GDM1 (cell line): ENCODE results near the gene LPCAT3.

ENCODE experiments used
- DNase-seq: peaks from one replicate; lab custom pipeline; 2025; lab: John Stamatoyannopoulos, UW

LPCAT3 gene

DNA sequence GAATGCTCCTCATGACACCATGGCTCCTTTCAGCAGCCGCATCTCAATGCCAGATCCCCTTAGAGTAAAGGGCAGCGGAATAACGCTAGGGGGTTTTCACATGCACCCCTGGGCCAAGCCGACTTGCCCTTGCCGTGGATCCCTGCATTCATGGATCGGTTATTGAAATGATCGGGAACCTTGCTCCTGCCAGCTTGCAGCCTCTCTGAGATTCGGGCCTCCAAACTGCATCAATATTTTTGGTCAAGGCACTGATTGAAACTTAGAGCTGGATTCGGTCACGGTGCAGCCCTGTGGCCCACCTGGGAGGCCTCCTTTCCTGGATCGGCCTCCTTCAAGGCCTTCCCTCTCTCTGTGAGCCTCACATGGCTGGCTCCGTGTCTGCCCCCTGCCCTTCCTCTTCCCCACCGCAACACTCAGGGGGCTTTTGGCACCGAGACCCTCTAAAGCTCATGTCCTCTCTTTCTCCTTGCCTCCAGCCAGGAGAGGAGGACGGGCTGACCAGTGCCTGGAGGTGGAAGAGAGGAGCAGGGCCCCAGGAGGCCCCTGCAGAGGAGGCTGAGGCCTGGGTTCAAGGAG is 65.3 kb downstream of the LPCAT3 start:
- no peak for DNase-seq

DNA sequence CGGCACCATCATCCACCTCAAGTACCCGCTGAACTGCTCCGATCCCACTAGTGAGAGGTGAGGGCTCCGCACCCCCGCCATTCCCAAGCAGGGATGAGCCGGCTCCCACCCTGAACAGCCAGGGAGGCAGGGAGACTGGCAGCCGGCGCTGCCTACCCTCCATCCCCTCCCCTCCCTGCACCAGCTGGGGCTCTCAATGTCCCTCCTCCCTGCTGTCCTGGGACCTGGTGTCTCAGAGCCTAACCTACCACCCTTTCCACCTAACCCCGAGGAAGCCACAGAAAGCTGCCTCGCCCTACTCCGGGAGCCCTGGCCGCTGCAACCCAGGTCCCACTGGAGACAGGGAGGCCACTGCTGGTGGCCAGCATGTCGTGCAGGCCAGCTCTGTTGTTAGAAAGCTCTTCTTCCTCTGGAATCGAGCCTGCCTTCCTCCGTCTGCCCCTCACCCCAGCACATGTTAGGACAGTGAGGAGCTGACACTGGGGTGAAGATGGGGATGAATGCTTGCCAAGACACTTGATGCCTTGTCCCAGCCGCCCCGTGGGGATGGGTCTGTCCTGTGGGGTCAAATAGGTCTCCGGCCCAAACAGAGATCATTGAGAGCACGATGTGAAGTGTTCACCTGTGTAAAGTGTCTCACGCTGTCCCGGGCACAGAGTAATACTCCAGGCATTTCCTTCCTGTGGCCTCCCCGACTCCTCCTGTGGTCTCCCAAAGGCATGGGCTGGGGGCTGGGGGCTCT is 66.0 kb downstream of the LPCAT3 start:
- DNase-seq, result no peak

DNA sequence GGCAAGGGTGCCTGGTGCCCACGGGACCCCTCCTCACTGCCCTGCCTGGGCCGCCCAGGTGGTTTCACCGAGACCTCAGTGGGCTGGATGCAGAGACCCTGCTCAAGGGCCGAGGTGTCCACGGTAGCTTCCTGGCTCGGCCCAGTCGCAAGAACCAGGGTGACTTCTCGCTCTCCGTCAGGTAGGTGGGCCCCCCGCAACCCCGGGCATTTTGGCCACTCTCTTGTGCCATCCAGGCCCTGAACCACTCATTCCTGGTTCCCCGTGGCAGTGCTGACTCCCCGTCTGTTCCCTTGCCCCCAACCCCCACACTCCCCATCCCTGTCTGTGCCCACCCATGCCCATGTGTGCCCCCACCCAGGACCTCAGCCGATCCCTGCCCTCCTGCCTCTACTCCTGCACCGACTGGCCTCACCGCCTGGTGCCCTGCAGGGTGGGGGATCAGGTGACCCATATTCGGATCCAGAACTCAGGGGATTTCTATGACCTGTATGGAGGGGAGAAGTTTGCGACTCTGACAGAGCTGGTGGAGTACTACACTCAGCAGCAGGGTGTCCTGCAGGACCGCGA is 66.6 kb downstream of the LPCAT3 start:
- DNase-seq, result no peak

DNA sequence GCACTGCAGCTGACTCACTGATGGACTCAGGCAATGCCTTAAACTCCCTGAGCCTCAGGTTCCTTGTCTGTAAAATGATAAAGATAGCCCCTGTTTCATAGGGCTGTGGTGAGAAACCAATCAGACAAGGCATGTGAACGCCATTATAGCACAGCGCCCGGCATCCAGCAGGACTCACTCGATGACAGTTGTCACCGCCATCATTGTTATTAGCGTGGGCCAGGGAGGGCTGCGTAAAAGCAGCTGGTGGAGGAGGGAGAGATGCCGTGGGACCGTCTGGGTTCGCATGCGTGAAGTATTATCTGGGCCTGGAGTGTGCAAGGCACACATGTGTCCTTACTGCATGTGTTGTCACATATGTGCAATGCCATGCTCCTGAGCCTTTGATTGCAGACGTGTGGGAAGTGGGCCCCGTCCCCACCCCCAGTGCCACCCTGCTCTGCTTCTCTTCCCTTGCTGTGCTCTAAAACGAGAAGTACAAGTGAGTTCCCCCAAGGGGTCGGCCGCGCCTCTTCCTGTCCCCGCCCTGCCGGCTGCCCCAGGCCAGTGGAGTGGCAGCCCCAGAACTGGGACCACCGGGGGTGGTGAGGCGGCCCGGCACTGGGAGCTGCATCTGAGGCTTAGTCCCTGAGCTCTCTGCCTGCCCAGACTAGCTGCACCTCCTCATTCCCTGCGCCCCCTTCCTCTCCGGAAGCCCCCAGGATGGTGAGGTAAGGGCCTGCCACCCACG is 67.3 kb downstream of the LPCAT3 start, which contains the start of gene PTPN6:
TSS of gene PTPN6 (plus strand) at position 546 of the 730 bp plus-strand sequence. CDS start at position 703, 157 bp downstream.
- DNase-seq, result peak; percentile 83

DNA sequence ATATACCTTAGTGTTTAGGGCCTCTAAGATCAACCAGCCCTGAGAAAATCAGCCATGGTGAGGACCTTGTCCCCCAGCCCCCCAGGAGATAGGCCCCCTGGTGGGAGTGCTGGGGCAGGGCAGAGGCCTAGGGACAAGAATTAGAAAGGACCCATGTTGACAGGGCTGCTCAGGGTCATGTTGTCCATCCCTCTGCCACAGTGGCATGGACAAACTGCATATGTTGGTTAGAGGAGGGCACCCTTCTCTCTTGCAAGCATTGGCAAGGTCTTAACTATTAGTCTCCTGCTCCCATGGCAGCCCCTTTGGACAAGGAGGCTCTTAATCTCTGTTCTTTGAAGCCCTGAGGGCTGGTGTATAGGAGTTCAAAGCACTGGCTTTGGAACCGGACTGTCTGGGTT is 67.9 kb downstream of the LPCAT3 start:
- DNase-seq, result no peak

DNA sequence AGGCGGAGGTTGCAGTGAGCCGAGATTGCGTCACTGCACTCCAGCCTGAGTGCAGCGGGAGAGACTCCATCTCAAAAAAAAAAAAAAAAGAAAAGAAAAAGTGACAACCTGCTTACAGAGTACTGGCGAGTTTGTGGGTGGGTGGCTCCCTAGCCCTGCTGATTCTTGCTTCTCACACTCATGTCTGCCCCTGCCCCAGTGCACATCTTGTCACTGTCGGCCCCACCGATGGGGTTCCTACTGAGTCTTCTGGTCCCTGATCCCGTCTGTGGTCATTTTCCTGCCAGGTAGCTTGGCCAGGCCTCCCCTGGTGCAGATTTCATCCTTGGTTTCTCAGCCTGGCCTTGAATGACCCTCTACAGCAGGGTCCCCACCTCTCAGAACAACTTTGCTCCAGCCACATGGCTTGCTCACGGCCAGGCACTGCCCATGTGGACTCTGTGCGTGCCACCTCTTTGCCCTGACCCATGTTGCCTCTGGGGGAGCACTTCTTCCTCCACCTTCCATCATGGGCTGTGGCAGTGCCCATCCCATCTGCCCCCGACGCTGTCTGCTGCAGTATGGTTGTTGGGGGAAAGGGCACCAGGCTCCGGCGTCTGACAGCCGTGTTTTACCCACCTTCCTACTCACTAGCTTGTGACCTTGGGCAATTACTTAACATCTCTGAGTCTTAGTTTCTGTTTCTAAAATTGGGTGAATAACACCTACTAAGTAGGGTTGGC is 69.2 kb downstream of the LPCAT3 start:
- DNase-seq, result no peak

DNA sequence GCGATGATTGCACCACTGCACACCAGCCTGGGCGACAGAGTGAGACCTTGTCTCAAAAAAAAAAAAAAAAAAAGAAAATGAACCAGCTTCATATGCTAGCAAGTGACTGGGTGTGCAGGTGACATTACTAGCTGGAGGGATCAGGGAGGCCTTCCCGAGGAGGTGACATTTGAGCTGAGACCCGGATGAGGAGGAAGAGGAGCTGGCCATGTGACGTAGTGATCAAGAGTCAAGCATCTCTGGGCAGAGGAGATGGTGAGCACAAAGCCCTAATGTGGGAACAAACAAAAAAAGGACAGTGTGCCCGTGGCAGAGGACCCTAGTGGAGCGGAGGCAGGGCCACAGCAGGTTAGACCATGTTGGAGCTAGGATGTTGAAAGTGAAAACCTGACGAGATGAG is 70.7 kb downstream of the LPCAT3 start:
- DNase-seq, result no peak

DNA sequence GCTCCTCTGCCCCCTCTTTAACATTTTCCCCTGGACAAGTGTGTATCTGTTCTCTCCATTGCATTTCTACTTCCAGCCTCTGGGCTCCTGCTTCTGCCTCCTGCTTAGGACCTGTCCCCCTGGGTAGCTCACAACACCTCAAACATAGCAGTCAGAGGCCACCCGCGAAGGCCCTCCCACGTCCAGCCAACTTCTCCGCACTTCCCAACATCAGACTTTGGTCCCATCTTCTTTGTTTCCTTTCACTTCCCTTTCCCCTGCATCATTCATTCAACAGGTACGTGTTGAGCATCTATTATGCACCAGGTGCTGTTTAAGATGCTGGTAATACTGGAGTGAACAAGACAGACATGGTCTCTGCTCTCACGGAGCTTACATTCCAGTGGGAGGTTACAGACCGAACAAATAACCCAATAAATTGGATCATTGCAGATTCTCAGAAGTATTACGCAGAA is 71.3 kb downstream of the LPCAT3 start:
- DNase-seq, result no peak

DNA sequence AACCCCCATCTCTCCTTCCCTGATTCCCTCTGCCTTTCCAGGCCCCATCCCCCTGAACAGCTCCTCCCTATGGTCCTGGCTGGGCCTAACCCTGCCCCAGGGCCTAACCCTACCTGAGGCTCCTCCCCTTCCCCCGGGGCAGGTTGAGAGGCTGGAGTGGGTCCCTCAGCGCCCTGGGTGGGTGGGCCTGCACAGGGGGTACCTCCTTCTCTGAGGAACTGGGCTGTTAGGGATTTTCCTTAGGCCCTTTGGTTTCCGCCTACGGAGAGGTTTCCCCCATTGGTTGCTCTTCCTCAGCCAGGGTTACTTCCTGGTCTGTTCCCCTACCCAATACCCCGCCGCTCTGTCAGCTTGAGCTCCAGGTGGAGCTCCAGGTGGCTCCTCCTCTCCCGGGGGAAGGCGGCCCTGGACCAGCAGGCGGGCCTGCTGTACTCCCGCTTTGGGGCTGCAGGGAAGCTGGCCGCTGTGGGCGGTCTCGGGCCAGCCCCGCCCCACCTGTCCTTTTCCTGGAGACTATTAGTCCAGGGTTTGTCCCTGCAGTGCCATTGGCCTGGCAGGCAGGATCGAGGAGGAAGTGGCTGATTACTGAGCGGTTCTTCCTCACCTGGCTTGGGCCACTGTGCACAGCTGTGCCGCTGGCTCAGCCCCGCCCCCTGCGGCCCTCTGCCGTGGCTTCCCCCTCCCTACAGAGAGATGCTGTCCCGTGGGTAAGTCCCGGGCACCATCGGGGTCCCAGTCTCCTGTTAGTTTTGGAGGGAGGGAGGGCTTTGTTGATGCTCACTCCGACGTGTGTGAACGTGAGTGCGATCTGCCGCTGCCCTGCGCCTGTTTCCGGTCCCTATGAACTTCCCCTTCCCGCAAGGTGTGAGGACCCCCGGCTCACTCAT is 72.0 kb downstream of the LPCAT3 start:
- DNase-seq, result no peak

DNA sequence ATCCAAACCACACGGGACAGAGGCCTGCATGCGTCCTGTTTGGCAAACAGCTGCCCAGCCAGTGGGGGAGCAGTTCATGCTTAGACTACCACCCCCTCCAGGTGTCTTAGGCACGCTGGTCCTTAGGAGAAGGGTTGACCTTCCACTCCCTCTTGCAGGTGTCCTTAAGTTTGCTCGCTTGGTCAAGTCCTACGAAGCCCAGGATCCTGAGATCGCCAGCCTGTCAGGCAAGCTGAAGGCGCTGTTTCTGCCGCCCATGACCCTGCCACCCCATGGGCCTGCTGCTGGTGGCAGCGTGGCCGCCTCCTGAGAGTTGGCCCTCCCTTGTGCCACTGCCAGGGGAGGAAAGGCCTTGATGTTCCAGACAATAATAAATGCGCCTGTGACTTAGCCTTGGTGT is 72.7 kb downstream of the LPCAT3 start:
- no peak for DNase-seq

DNA sequence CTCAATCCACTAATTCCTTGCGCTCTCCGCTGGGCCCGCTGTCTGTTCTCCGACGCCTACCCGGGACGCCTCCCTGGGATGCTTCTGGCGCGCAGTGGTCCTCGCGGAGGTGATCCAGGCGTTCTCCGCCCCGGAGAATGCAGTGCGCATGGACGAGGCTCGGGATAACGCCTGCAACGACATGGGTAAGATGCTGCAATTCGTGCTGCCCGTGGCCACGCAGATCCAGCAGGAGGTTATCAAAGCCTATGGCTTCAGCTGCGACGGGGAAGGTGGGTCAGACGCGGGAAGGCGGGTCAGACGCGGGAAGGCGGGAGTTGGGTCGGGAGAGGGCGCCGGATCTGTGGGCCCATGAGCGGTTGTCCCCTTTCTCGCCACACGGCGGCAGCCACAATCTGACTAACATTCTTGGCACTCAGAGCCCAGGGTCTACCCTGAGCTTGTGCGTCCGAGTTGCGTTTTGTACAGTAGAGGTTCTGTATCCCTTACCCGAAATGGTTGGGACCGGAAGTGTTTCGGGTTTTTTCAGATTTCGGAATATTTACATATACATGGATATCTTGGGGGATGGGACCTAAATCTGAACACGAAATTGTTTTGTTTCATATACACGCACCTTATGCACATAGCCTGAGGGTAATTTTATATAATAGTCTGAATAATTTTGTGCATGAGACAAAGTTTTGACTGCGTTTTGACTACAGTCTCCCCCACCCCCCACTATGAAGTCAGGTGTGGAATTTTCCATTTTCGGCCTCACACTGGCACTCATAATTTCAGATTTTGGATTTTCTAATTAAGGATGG is 73.7 kb downstream of the LPCAT3 start:
- DNase-seq, result peak; percentile 84

DNA sequence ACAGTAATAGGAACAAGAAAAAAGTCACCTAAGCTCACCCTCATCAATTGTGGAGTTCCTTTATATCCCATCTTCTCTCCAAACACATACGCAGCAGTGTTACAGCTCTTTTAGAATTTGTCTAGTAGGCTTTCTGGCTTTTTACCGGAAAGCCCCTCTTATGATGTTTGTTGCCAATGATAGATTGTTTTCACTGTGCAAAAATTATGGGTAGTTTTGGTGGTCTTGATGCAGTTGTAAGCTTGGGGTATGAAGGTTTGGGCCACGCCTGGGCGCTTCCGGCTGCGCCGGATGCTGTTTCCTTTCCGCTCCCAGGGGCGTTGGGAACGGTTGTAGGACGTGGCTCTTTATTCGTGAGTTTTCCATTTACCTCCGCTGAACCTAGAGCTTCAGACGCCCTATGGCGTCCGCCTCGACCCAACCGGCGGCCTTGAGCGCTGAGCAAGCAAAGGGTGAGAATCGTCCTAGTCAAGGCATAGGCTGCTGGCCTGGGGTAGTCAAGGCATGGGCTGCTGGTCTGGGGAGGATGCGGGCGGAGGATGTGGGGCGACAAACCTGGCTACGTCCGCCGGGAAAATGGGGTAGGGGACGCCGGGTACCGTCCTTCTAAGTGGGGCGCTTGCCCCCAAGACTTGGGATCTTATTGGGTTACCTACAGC is 74.4 kb downstream of the LPCAT3 start, which contains the start of the genes C12orf57 and RNU7-1:
TSS of gene C12orf57 (plus strand) at position 301 of the 659 bp plus-strand sequence. CDS start at position 401, 100 bp downstream.
TSS of gene RNU7-1 (plus strand) at position 95 of the 659 bp plus-strand sequence.
- peak; percentile 84 for DNase-seq

DNA sequence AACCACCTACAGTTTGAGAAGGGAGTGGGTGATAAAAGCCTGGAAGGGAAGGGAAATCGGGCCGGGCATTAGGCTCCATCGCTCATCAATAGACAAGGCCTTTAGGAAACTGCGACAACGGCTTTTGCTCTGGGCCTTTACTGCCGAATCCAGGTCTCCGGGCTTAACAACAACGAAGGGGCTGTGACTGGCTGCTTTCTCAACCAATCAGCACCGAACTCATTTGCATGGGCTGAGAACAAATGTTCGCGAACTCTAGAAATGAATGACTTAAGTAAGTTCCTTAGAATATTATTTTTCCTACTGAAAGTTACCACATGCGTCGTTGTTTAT is 74.9 kb downstream of the LPCAT3 start:
- DNase-seq, result peak; percentile 74

DNA sequence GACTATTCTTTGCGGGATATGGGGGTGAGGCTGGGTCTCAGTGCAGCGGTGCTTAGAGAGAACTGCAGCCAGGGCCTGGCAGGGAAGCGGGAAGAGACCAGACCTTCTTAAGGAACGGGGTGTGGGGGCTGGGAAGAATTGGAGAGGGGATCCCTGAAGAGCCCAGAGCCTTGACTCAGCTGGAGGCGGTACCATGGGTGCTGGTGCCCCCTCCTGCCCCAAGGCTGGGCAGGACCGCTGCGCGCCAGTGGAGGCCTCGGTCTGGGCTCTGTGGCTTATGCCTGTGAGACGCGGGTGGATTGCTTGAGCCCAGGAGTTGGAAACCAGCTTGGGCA is 76.0 kb downstream of the LPCAT3 start:
- DNase-seq, result no peak

DNA sequence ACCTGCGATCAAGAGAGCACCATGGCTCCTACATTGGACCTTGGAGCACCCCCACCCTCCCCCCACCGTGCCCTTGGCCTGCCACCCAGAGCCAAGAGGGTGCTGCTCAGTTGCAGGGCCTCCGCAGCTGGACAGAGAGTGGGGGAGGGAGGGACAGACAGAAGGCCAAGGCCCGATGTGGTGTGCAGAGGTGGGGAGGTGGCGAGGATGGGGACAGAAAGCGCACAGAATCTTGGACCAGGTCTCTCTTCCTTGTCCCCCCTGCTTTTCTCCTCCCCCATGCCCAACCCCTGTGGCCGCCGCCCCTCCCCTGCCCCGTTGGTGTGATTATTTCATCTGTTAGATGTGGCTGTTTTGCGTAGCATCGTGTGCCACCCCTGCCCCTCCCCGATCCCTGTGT is 76.5 kb downstream of the LPCAT3 start:
- DNase-seq, result no peak

DNA sequence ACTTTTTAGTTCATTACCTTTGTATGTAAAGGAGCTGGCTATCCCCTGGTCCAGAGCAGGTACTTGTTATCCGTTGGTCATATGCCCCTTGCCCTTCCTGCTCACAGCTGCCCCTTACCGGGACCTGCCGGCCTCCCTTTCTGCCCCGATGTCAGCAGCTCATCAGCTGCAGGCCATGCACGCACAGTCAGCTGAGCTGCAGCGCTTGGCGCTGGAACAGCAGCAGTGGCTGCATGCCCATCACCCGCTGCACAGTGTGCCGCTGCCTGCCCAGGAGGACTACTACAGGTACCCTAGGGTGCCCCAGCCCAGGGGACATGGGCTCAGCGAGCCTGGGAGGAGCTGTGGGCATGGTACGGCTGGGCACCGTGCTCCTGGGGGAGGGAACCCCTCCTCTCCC is 77.0 kb downstream of the LPCAT3 start:
- DNase-seq, result no peak

DNA sequence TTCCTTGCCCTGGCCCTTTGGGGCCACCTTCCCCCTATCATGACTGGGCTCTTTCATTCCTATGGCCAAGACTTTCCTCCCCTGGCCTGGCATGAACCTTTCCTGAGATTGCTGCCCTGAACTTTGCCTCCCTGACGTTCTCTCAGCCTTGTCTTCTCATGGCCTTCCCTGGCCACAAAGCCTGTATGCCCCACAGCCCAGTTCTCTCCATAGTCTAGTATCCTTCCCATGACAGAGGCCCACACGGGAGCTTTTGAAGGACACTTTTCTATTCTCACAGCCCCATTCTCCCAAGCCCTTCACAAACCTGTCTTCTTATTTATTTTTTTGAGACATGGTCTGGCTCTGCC is 79.1 kb downstream of the LPCAT3 start:
- DNase-seq, result no peak

DNA sequence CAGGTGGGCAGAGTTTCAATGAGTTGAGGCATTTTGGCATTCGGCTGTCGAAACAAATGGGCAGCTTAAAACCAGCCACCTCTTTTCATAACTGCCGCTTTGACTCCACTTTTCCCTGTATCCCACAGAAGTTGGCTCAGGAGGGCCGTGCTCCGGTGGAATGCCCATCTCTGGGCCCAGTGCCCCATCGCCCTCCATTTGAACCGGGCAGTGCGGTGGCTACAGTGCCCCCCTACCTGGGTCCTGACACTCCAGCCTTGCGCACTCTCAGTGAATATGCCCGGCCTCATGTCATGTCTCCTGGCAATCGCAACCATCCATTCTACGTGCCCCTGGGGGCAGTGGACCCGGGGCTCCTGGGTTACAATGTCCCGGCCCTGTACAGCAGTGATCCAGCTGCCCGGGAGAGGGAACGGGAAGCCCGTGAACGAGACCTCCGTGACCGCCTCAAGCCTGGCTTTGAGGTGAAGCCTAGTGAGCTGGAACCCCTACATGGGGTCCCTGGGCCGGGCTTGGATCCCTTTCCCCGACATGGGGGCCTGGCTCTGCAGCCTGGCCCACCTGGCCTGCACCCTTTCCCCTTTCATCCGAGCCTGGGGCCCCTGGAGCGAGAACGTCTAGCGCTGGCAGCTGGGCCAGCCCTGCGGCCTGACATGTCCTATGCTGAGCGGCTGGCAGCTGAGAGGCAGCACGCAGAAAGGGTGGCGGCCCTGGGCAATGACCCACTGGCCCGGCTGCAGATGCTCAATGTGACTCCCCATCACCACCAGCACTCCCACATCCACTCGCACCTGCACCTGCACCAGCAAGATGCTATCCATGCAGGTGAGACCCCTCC is 79.7 kb downstream of the LPCAT3 start:
- no peak for DNase-seq
